Fibroblast of gingiva (primary cell): Measurements from ENCODE around the gene SLC29A4.

Experiments used
- DNase-seq: peaks from one replicate; pipeline ENCODE4 v3.0.0-alpha.2; 2011; ENCODE audit warnings: low read depth

Gene SLC29A4

GRCh38 chr7:5352440-5353010, 69.8 kb downstream of the SLC29A4 start:
- DNase-seq, result no peak

- peak; percentile 37 for DNase-seq
Measured at GRCh38 chr7:5354460-5355232, 71.9 kb downstream of the SLC29A4 start.
